ENCODE results near the gene NFKBIL1. TPM values are rescaled to one million over a fixed set of nuclear protein-coding genes. Genes with fewer than 3 reads are reported as not detected.

The NFKBIL1 gene
- polyA plus RNA-seq, 1 of the 3 experiments (the other 2 are of a cell fraction), result 17.1 TPM

DNA sequence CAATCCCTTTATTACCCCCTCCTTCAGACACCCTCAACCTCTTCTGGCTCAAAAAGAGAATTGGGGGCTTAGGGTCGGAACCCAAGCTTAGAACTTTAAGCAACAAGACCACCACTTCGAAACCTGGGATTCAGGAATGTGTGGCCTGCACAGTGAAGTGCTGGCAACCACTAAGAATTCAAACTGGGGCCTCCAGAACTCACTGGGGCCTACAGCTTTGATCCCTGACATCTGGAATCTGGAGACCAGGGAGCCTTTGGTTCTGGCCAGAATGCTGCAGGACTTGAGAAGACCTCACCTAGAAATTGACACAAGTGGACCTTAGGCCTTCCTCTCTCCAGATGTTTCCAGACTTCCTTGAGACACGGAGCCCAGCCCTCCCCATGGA is 30.2 kb downstream of the NFKBIL1 start:
- Histone ChIP-seq H3K4me3 (ENCODE audit: low read depth in 2 of 2, low read length in 1 of 2) (no peak overlapping the region), H3K9me3 (no peaks in the 10 kb centered on the region), H3K27me3 (ENCODE audit: insufficient read depth) (no peaks in the 10 kb centered on the region), H3K9ac (no peak overlapping the region), H4K20me1 (ENCODE audit: insufficient read depth) (no peaks in the 10 kb centered on the region), H3K9me2 (no peaks in the 10 kb centered on the region), H3K4me1 (ENCODE audit: control insufficient read depth in 1 of 2, insufficient read depth in 2 of 2, low read depth in 1 of 2, low read length in 1 of 2) (peaks cover 0 to 11% of the 10 kb centered on the region in 2 experiments; a peak in 1 of 4 replicates), H3K36me3 (replicated peaks in 1 of 2; ENCODE audit: control insufficient read depth in 1 of 2, insufficient read depth in 2 of 2, low read length in 1 of 2) (no peaks in the 10 kb centered on the region), H2AFZ (ENCODE audit: low read depth) (no peak overlapping the region), H3K4me2 (no peak overlapping the region), H3K27ac (ENCODE audit: low read depth in 2 of 2, low read length in 1 of 2) (no peak overlapping the region), H3K79me2 (ENCODE audit: insufficient read depth) (no peaks in the 10 kb centered on the region), H3F3A (replicated peaks; ENCODE audit: insufficient read depth) (no peaks in the 10 kb centered on the region)
- POLR2A ChIA-PET, result no interaction called here
- no peak for DNase-seq
- 72% methylated on average over 3 of the region's 3 CpGs for WGBS (ENCODE audit: low lambda C conversion rate)
- TF ChIP-seq TCF12 (IDR thresholded peaks at IDR 0.05), result no peak
- TF ChIP-seq FOXM1 (IDR thresholded peaks at IDR 0.05; ENCODE audit: low read depth), result no peak
- no peak for TF ChIP-seq CHD2 (IDR thresholded peaks at IDR 0.05; ENCODE audit: low read length, partially characterized antibody)
- TF ChIP-seq GATA2 (CRISPR knock-in tag; IDR thresholded peaks at IDR 0.05), result no peak
- TF ChIP-seq RCOR1 (IDR thresholded peaks at IDR 0.05; ENCODE audit: low read length), result no peak
- TF ChIP-seq EP300 (IDR thresholded peaks at IDR 0.05; ENCODE audit: borderline replicate concordance in 1 of 2, low read depth in 1 of 2, low read length in 1 of 2), result no peak
- TF ChIP-seq MXI1 (IDR thresholded peaks at IDR 0.05; ENCODE audit: low read depth, low read length), result no peak
- TF ChIP-seq, protein P1, sequence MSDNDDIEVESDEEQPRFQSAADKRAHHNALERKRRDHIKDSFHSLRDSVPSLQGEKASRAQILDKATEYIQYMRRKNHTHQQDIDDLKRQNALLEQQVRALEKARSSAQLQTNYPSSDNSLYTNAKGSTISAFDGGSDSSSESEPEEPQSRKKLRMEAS (IDR thresholded peaks at IDR 0.05; ENCODE audit: low read depth), result no peak
- no peak for TF ChIP-seq SIN3A (IDR thresholded peaks at IDR 0.05; ENCODE audit: borderline replicate concordance, low read depth, low read length)
- no peak for TF ChIP-seq POLR2AphosphoS5 (IDR thresholded peaks at IDR 0.05; ENCODE audit: low read depth, low read length)
- no peak for TF ChIP-seq GABPA (IDR thresholded peaks at IDR 0.05; ENCODE audit: low read depth)
- TF ChIP-seq TAF1 (IDR thresholded peaks at IDR 0.05; ENCODE audit: borderline replicate concordance, low read depth, low read length), result no peak
- TF ChIP-seq, protein P2, sequence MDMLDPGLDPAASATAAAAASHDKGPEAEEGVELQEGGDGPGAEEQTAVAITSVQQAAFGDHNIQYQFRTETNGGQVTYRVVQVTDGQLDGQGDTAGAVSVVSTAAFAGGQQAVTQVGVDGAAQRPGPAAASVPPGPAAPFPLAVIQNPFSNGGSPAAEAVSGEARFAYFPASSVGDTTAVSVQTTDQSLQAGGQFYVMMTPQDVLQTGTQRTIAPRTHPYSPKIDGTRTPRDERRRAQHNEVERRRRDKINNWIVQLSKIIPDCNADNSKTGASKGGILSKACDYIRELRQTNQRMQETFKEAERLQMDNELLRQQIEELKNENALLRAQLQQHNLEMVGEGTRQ (IDR thresholded peaks at IDR 0.05; ENCODE audit: borderline replicate concordance, low read depth, low read length), result no peak
- TF ChIP-seq, protein P3, sequence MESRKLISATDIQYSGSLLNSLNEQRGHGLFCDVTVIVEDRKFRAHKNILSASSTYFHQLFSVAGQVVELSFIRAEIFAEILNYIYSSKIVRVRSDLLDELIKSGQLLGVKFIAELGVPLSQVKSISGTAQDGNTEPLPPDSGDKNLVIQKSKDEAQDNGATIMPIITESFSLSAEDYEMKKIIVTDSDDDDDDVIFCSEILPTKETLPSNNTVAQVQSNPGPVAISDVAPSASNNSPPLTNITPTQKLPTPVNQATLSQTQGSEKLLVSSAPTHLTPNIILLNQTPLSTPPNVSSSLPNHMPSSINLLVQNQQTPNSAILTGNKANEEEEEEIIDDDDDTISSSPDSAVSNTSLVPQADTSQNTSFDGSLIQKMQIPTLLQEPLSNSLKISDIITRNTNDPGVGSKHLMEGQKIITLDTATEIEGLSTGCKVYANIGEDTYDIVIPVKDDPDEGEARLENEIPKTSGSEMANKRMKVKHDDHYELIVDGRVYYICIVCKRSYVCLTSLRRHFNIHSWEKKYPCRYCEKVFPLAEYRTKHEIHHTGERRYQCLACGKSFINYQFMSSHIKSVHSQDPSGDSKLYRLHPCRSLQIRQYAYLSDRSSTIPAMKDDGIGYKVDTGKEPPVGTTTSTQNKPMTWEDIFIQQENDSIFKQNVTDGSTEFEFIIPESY (IDR thresholded peaks at IDR 0.05; ENCODE audit: borderline replicate concordance, low read depth), result no peak
- CTCF ChIA-PET, result interaction anchor here (0.8 to 17.6 kb wide), 5 partner anchors 12 to 125 kb away, joined by 3 to 312 read pairs (median 10); partner anchors contain the start of genes ABHD16A, ATP6V1G2 and NFKBIL1
